AG04449 (cell line): ENCODE results near the gene MAP3K8.

Experiments used
- CTCF ChIA-PET: fragments of 350-600 bp; formaldehyde crosslinking; extraction: SDS; loops from one replicate; lab custom pipeline; 2021; ENCODE audit warnings: antibody characterized with exemption; lab: Yijun Ruan, JAX
- POLR2A ChIA-PET: fragments of 400-600, 350-600 bp; formaldehyde crosslinking; extraction: SDS; loops from one replicate; lab custom pipeline; 2020; ENCODE audit warnings: antibody characterized with exemption, inconsistent platforms; lab: Yijun Ruan, JAX
- DNase-seq: peaks from one replicate; pipeline ENCODE4 v3.0.0-alpha.2; 2010; ENCODE audit warnings: low read depth, low spot score
- H3K4me3 ChIP-seq: 2 replicates; pipeline ENCODE4 v1.5.1; 2011; ENCODE audit warnings: low read depth, mild to moderate bottlenecking, control low read depth, low read length
- CTCF ChIP-seq: IDR thresholded peaks from one replicate; pipeline ENCODE4 v1.5.1; 2011; ENCODE audit warnings: mild to moderate bottlenecking, moderate library complexity, low read length, control low read depth, inconsistent platforms; ENCODE audit not compliant: insufficient read depth; ENCODE audit errors: missing control alignments

The MAP3K8 gene

GRCh38 chr10:30510932-30511700 is 77.1 kb downstream of the MAP3K8 start:
- H3K4me3 ChIP-seq, result no peak overlapping the region
- DNase-seq, result no peak
- ChIA-PET CTCF (interaction anchor here (1.1 to 2.4 kb wide), 2 partner anchors 22 to 27 kb away, joined by 3 to 7 read pairs; no protein-coding TSS in a partner anchor), POLR2A (no interaction called here)
- no peak for TF ChIP-seq CTCF
